Spleen (tissue), 7 donors: ENCODE data around the gene TMEM37.

Source experiments
- CTCF ChIP-seq, 11 experiments: fragments of 200-600 bp in 7 of 11; fragments of 450-650 bp in 4 of 11; sonication (generic) in 4 of 11; IDR thresholded peaks in 8 of 11; conservative IDR thresholded peaks in 3 of 11; 1 replicate in 7 of 11; 2 replicates in 4 of 11; pipeline versions ENCODE4 v1.4.0 to v1.8.0; 2016 to 2021; ENCODE audit warnings: antibody characterized with exemption in 11 of 11, inconsistent platforms in 4 of 11, mild to moderate bottlenecking in 1 of 11
- POLR2AphosphoS5 ChIP-seq, 3 donors: sonication (generic); formaldehyde crosslinking; IDR thresholded peaks; one replicate each; pipeline ENCODE4 v1.5.1; 2017; ENCODE audit warnings: antibody characterized with exemption in 3 of 3
- donor health status: DM: no; HTN: no; CAD: no; lungs with moderate emphysema.
- donor health status: DM: no; HTN: no; CAD: no.
- donor health status: DM: no; HTN: no; CAD: no.

GRCh38 chr2:119453972-119454593, 22.4 kb downstream of the TMEM37 start:
- TF ChIP-seq CTCF (IDR thresholded peaks at IDR 0.05 in 8 of 11, conservative IDR thresholded peaks at IDR 0.05 in 3 of 11) = no peak
- TF ChIP-seq POLR2AphosphoS5 (IDR thresholded peaks at IDR 0.05) = no peak
